Liver (tissue), 9 donors: ENCODE measurements around the gene SCN1B. TPM values are rescaled to one million over a fixed set of nuclear protein-coding genes. Genes with fewer than 3 reads are reported as not detected.
A peak's percentile ranks its signal among the peaks of the same experiment; 100 is the strongest.

ENCODE experiments used
- DNase-seq: peaks from one replicate; pipeline ENCODE4 v3.0.0-alpha.2; 2017; ENCODE audit warnings: low spot score
- H3K27ac ChIP-seq, 2 donors: one replicate each; pipeline ENCODE4 v1.7.0; 2013; ENCODE audit warnings: inconsistent platforms in 2 of 2, low read length in 2 of 2, control low read depth in 1 of 2, low read depth in 1 of 2, mild to moderate bottlenecking in 1 of 2
- H3K27me3 ChIP-seq, 4 donors: one replicate each; pipeline versions ENCODE4 v1.6.1 to v1.7.0; 2013; ENCODE audit warnings: low read length in 3 of 4, inconsistent platforms in 1 of 4, mild to moderate bottlenecking in 1 of 4, moderate library complexity in 1 of 4; ENCODE audit not compliant: control insufficient read depth in 4 of 4, insufficient read depth in 4 of 4
- H3K36me3 ChIP-seq, 4 donors: one replicate each; pipeline versions ENCODE4 v1.6.1 to v1.7.0; 2013; ENCODE audit warnings: low read length in 3 of 4, mild to moderate bottlenecking in 3 of 4, low read depth in 1 of 4, moderate library complexity in 1 of 4; ENCODE audit not compliant: control insufficient read depth in 4 of 4, insufficient read depth in 3 of 4
- H3K4me1 ChIP-seq, 4 donors: one replicate each; pipeline versions ENCODE4 v1.6.1 to v1.7.0; 2013; ENCODE audit warnings: low read length in 3 of 4, mild to moderate bottlenecking in 3 of 4, moderate library complexity in 1 of 4; ENCODE audit not compliant: control insufficient read depth in 4 of 4, insufficient read depth in 4 of 4
- H3K4me3 ChIP-seq, 3 donors: one replicate each; pipeline versions ENCODE4 v1.6.1 to v1.7.0; 2013; ENCODE audit warnings: low read length in 3 of 3, control low read depth in 1 of 3, low read depth in 1 of 3, mild to moderate bottlenecking in 1 of 3
- H3K9ac ChIP-seq, 2 donors: one replicate each; pipeline ENCODE4 v1.7.0; 2013; ENCODE audit warnings: low read length in 2 of 2, mild to moderate bottlenecking in 2 of 2, moderate library complexity in 2 of 2, control low read depth in 1 of 2, low read depth in 1 of 2
- H3K9me3 ChIP-seq, 4 donors: one replicate each; pipeline versions ENCODE4 v1.6.1 to v1.7.0; 2013; ENCODE audit warnings: low read length in 3 of 4; ENCODE audit not compliant: control insufficient read depth in 4 of 4
- EGR1 ChIP-seq, 2 donors: IDR thresholded peaks; 2 replicates each; pipeline ENCODE4 v1.6.1; 2016 to 2018; ENCODE audit warnings: antibody characterized with exemption in 2 of 2, low read depth in 2 of 2
- FOXA1 ChIP-seq: IDR thresholded peaks from 2 replicates; pipeline ENCODE4 v1.6.1; 2016; ENCODE audit warnings: antibody characterized with exemption
- FOXA2 ChIP-seq: IDR thresholded peaks from 2 replicates; pipeline ENCODE4 v1.6.1; 2016; ENCODE audit warnings: antibody characterized with exemption
- GABPA ChIP-seq, 2 donors: IDR thresholded peaks in 1 of 2; conservative IDR thresholded peaks in 1 of 2; 2 replicates each; pipeline ENCODE4 v1.6.1; 2016; ENCODE audit warnings: antibody characterized with exemption in 2 of 2, mild to moderate bottlenecking in 1 of 2, moderate library complexity in 1 of 2
- HNF4A ChIP-seq, 2 donors: conservative IDR thresholded peaks; 2 replicates each; pipeline ENCODE4 v1.6.1; 2016; ENCODE audit warnings: antibody characterized with exemption in 2 of 2, mild to moderate bottlenecking in 2 of 2
- HNF4G ChIP-seq: IDR thresholded peaks from 2 replicates; pipeline ENCODE4 v1.6.1; 2016; ENCODE audit warnings: antibody characterized with exemption
- JUND ChIP-seq, 2 donors: IDR thresholded peaks; 2 replicates each; pipeline ENCODE4 v1.6.1; 2016; ENCODE audit warnings: antibody characterized with exemption in 2 of 2
- NR2F2 ChIP-seq: IDR thresholded peaks from 2 replicates; pipeline ENCODE4 v1.6.1; 2016; ENCODE audit warnings: antibody characterized with exemption
- RAD21 ChIP-seq, 2 donors: IDR thresholded peaks; 2 replicates each; pipeline ENCODE4 v1.6.1; 2016; ENCODE audit warnings: antibody characterized with exemption in 2 of 2, mild to moderate bottlenecking in 2 of 2
- SP1 ChIP-seq: IDR thresholded peaks from 2 replicates; pipeline ENCODE4 v1.6.1; 2018; ENCODE audit warnings: antibody characterized with exemption, mild to moderate bottlenecking
- TAF1 ChIP-seq: conservative IDR thresholded peaks from 2 replicates; pipeline ENCODE4 v1.6.1; 2016; ENCODE audit warnings: antibody characterized with exemption, mild to moderate bottlenecking
- YY1 ChIP-seq: IDR thresholded peaks from 2 replicates; pipeline ENCODE4 v1.6.1; 2016; ENCODE audit warnings: antibody characterized with exemption, mild to moderate bottlenecking
- WGBS: extraction: QIAGEN DNeasy Blood & Tissue Kit; methylation state at CpG from one replicate; pipeline ENCODE4 v1.1.7; 2013; 5-methylcytosine and 5-hydroxymethylcytosine counted together
- polyA plus RNA-seq, 2 donors: library from polyadenylated mRNA; stranded (reverse) in 1 of 2; unstranded in 1 of 2; fragments of 200-250 nt in 1 of 2; fragments of >200 nt in 1 of 2; fragmentation: Nextera tagmentation in 1 of 2; extraction: Ambion mirVana in 1 of 2; gene quantifications; one replicate each; pipeline versions ENCODE4 v1.2.1 to v1.2.3, GENCODE V29; 2013 to 2015
- total RNA-seq, 2 donors: library from RNA; depleted of rRNA; stranded (reverse); fragments of >200 nt; gene quantifications; one replicate each; pipeline ENCODE4 v1.2.3, GENCODE V29; 2014
- TF ChIP-seq, protein P1 (sequence below): IDR thresholded peaks from 2 replicates; pipeline ENCODE4 v1.6.1; 2016; ENCODE audit warnings: antibody characterized with exemption
- TF ChIP-seq, protein P2 (sequence below): fragments of 150-350 bp; IDR thresholded peaks from 2 replicates; pipeline ENCODE4 v1.5.1; 2017; ENCODE audit warnings: improper control_type of control experiment, low read depth, low read length; ENCODE audit not compliant: missing input control
- TF ChIP-seq, protein P3 (sequence below): IDR thresholded peaks from 2 replicates; pipeline ENCODE4 v1.6.1; 2016; ENCODE audit warnings: antibody characterized with exemption, mild to moderate bottlenecking
- TF ChIP-seq, protein P4 (sequence below): IDR thresholded peaks from 2 replicates; pipeline ENCODE4 v1.6.1; 2016; ENCODE audit warnings: antibody characterized with exemption
- TF ChIP-seq, protein P5 (sequence below): IDR thresholded peaks from 2 replicates; pipeline ENCODE4 v1.6.1; 2016; ENCODE audit warnings: antibody characterized with exemption
- donor health status: healthy.
- donor health status: healthy.
- donor health status: healthy.
- donor health status: healthy.
- donor health status: healthy.

SCN1B gene
- total and polyA plus RNA-seq, 4 donors = 1.6 to 5.8 (median 3.4) TPM

DNA sequence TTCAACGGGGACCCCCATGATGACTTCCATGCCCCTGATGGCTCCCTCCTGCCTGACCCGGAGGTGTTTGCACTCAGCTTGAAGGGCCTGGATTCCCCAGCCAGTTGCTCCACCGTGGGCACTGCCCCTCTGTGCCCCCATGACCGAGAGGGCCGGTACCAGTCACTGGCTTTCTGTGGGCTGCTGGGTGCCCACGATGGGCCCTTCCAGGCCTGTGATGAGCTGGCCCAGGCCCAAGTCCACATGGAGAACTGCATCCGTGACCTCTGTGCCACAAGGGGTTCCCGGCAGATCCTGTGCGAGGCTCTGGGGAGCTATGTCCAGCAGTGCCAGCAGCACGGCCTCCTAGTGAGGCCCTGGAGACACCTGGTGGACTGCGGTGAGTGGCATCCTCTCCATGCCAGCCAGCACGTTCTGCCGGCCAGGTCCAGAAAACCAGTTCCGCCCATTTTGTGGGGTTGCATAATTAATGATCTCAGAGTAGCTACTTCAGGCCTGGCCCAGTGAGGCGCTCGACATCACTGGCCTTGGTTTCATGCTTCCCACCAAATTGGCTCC, 50.4 kb downstream of the SCN1B start:
- peaks cover 8 to 20% (median 18%) of the 10 kb centered on the region in 4 donors for H3K4me1 ChIP-seq
- no peak overlapping the region for H3K4me3 ChIP-seq
- DNase-seq = no peak
- WGBS = 55% methylated on average over 16 of the region's 16 CpGs
- peak overlapping the region; percentile 53 to 94 for H3K27ac ChIP-seq
- no peaks in the 10 kb centered on the region for H3K9me3 ChIP-seq
- no peak overlapping the region for H3K9ac ChIP-seq
- TF ChIP-seq, protein P1, sequence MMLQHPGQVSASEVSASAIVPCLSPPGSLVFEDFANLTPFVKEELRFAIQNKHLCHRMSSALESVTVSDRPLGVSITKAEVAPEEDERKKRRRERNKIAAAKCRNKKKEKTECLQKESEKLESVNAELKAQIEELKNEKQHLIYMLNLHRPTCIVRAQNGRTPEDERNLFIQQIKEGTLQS = no peak
- TF ChIP-seq YY1 (no peak), JUND (IDR thresholded peaks at IDR 0.05) (no peak), NR2F2 (no peak), TAF1 (no peak), RAD21 (IDR thresholded peaks at IDR 0.05) (peak; percentile 43 to 47), HNF4A (conservative IDR thresholded peaks at IDR 0.05) (no peak), GABPA (IDR thresholded peaks at IDR 0.05 in 1 of 2, conservative IDR thresholded peaks at IDR 0.05 in 1 of 2) (no peak)
- TF ChIP-seq, protein P2, sequence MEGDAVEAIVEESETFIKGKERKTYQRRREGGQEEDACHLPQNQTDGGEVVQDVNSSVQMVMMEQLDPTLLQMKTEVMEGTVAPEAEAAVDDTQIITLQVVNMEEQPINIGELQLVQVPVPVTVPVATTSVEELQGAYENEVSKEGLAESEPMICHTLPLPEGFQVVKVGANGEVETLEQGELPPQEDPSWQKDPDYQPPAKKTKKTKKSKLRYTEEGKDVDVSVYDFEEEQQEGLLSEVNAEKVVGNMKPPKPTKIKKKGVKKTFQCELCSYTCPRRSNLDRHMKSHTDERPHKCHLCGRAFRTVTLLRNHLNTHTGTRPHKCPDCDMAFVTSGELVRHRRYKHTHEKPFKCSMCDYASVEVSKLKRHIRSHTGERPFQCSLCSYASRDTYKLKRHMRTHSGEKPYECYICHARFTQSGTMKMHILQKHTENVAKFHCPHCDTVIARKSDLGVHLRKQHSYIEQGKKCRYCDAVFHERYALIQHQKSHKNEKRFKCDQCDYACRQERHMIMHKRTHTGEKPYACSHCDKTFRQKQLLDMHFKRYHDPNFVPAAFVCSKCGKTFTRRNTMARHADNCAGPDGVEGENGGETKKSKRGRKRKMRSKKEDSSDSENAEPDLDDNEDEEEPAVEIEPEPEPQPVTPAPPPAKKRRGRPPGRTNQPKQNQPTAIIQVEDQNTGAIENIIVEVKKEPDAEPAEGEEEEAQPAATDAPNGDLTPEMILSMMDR = peak; percentile 29
- TF ChIP-seq, protein P3, sequence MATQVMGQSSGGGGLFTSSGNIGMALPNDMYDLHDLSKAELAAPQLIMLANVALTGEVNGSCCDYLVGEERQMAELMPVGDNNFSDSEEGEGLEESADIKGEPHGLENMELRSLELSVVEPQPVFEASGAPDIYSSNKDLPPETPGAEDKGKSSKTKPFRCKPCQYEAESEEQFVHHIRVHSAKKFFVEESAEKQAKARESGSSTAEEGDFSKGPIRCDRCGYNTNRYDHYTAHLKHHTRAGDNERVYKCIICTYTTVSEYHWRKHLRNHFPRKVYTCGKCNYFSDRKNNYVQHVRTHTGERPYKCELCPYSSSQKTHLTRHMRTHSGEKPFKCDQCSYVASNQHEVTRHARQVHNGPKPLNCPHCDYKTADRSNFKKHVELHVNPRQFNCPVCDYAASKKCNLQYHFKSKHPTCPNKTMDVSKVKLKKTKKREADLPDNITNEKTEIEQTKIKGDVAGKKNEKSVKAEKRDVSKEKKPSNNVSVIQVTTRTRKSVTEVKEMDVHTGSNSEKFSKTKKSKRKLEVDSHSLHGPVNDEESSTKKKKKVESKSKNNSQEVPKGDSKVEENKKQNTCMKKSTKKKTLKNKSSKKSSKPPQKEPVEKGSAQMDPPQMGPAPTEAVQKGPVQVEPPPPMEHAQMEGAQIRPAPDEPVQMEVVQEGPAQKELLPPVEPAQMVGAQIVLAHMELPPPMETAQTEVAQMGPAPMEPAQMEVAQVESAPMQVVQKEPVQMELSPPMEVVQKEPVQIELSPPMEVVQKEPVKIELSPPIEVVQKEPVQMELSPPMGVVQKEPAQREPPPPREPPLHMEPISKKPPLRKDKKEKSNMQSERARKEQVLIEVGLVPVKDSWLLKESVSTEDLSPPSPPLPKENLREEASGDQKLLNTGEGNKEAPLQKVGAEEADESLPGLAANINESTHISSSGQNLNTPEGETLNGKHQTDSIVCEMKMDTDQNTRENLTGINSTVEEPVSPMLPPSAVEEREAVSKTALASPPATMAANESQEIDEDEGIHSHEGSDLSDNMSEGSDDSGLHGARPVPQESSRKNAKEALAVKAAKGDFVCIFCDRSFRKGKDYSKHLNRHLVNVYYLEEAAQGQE = no peak
- TF ChIP-seq, protein P4, sequence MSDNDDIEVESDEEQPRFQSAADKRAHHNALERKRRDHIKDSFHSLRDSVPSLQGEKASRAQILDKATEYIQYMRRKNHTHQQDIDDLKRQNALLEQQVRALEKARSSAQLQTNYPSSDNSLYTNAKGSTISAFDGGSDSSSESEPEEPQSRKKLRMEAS = no peak
- H3K36me3 ChIP-seq = no peaks in the 10 kb centered on the region
- H3K27me3 ChIP-seq = no peaks in the 10 kb centered on the region

DNA sequence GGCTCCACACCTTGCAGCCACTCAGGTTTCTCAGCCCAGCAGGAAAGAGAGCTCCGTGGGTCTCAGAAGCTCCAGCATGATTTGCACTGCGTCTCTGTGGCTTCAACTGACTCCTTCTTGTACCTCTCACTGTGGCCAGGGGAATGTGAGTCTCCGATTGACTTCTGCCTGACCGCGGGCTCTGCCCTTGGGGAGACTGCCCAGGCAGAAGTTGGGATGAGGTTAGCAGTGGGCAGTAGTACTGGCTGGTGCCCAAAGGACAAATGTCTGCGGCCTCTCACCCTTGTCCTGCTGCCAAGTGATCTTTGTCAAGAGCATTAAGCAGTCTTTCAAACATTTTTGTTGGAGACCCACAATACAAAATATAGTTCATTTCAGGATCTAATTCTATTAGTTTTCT, 50.9 kb downstream of the SCN1B start:
- Histone ChIP-seq H3K9ac (no peak overlapping the region), H3K36me3 (no peaks in the 10 kb centered on the region), H3K27ac (peak overlapping the region; percentile 53 to 94), H3K27me3 (no peaks in the 10 kb centered on the region), H3K4me1 (peaks cover 8 to 20% (median 18%) of the 10 kb centered on the region in 4 donors), H3K9me3 (no peaks in the 10 kb centered on the region), H3K4me3 (no peak overlapping the region)
- DNase-seq = no peak
- WGBS = 38% methylated on average over 6 of the region's 6 CpGs
- peak in 1 of 2 donors; percentile 11 for TF ChIP-seq JUND (IDR thresholded peaks at IDR 0.05)
- TF ChIP-seq, protein P2 = no peak
- TF ChIP-seq, protein P5, sequence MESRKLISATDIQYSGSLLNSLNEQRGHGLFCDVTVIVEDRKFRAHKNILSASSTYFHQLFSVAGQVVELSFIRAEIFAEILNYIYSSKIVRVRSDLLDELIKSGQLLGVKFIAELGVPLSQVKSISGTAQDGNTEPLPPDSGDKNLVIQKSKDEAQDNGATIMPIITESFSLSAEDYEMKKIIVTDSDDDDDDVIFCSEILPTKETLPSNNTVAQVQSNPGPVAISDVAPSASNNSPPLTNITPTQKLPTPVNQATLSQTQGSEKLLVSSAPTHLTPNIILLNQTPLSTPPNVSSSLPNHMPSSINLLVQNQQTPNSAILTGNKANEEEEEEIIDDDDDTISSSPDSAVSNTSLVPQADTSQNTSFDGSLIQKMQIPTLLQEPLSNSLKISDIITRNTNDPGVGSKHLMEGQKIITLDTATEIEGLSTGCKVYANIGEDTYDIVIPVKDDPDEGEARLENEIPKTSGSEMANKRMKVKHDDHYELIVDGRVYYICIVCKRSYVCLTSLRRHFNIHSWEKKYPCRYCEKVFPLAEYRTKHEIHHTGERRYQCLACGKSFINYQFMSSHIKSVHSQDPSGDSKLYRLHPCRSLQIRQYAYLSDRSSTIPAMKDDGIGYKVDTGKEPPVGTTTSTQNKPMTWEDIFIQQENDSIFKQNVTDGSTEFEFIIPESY = no peak
- no peak for TF ChIP-seq FOXA2
- TF ChIP-seq GABPA (IDR thresholded peaks at IDR 0.05 in 1 of 2, conservative IDR thresholded peaks at IDR 0.05 in 1 of 2) = no peak
- TF ChIP-seq, protein P3 = peak; percentile 28
- TF ChIP-seq, protein P1 = no peak
- peak; percentile 15 for TF ChIP-seq HNF4G
- TF ChIP-seq EGR1 (IDR thresholded peaks at IDR 0.05; ENCODE audit: low read depth in 2 of 2) = no peak
- TF ChIP-seq FOXA1 = no peak
- peak; percentile 77 for TF ChIP-seq SP1
- no peak for TF ChIP-seq RAD21 (IDR thresholded peaks at IDR 0.05)
- peak; percentile 83 for TF ChIP-seq NR2F2
